ENCODE data around the gene NUDC. TPM values are rescaled to one million over a fixed set of nuclear protein-coding genes. Genes with fewer than 3 reads are reported as not detected.

Gene NUDC
- total and polyA plus RNA-seq, 2 of the 4 experiments (the other 2 are of a cell fraction), result 34.8 to 89.8 TPM

DNA sequence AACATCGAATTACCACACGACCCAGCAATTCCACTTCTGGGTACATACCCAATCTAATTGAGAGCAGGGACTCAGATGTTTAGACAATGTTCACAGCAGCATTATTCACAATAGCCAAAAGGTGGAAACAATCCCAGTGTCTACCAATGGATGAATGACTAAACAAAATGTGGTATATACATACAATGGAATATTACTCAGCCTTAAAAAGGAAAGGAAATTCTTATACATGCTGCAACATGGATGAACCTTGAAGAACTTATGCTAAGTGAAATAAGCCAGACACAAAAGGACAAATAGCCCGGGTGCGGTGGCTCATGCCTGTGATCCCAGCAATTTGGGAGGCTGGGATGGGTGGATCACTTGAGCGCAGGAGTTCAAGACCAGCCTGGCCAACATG lies 31.8 kb downstream of the NUDC start:
- no peak overlapping the region for H2AK9ac ChIP-seq (replicated peaks; ENCODE audit: low read depth, low read length, poor library complexity)
- TF ChIP-seq BHLHE40 (IDR thresholded peaks at IDR 0.05; ENCODE audit: low read depth, low read length) (no peak), FOS (IDR thresholded peaks at IDR 0.05; ENCODE audit: low read depth, low read length) (no peak), RCOR1 (IDR thresholded peaks at IDR 0.05; ENCODE audit: insufficient replicate concordance, low read length) (no peak), RFX5 (IDR thresholded peaks at IDR 0.05; ENCODE audit: low read depth, low read length) (no peak)
- TF ChIP-seq, protein P1, sequence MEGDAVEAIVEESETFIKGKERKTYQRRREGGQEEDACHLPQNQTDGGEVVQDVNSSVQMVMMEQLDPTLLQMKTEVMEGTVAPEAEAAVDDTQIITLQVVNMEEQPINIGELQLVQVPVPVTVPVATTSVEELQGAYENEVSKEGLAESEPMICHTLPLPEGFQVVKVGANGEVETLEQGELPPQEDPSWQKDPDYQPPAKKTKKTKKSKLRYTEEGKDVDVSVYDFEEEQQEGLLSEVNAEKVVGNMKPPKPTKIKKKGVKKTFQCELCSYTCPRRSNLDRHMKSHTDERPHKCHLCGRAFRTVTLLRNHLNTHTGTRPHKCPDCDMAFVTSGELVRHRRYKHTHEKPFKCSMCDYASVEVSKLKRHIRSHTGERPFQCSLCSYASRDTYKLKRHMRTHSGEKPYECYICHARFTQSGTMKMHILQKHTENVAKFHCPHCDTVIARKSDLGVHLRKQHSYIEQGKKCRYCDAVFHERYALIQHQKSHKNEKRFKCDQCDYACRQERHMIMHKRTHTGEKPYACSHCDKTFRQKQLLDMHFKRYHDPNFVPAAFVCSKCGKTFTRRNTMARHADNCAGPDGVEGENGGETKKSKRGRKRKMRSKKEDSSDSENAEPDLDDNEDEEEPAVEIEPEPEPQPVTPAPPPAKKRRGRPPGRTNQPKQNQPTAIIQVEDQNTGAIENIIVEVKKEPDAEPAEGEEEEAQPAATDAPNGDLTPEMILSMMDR (conservative IDR thresholded peaks at IDR 0.05; ENCODE audit: low read depth, low read length), result no peak
- no peak for DNase-seq
- H2AFZ ChIP-seq (replicated peaks; ENCODE audit: low read length, poor library complexity), result no peak overlapping the region
- H3K18ac ChIP-seq (ENCODE audit: low read depth, low read length), result no peak overlapping the region
- no peak overlapping the region for H4K8ac ChIP-seq (ENCODE audit: low read depth in 2 of 2, low read length in 2 of 2)
- in situ Hi-C loops (cut with MboI; ENCODE audit: low sequenced_read_pairs), result no loop called here
- dilution Hi-C loops (cut with HindIII; ENCODE audit: low sequenced_read_pairs, unreplicated experiment), result no loop called here
- no peak overlapping the region for H2AK5ac ChIP-seq (ENCODE audit: low read depth, low read length)
- H2BK20ac ChIP-seq (ENCODE audit: low read depth, low read length), result no peak overlapping the region
- CTCF ChIA-PET, result interaction anchor here (0.6 kb wide), 1 partner anchor 9 kb away, joined by 3 read pairs; no protein-coding TSS in a partner anchor
- H3K4me2 ChIP-seq (ENCODE audit: low read depth, low read length), result no peak overlapping the region
- H3K9me3 ChIP-seq (ENCODE audit: control insufficient read depth, insufficient read depth, low read length), result peaks cover 7% of the 10 kb centered on the region
- no peak overlapping the region for H4K91ac ChIP-seq (ENCODE audit: insufficient read depth, low read depth, low read length)
- H3K9me1 ChIP-seq (ENCODE audit: insufficient read depth, low read length), result 0 out of 2 replicates have a peak, but pooled peaks cover 4% of the 10 kb centered on the region
- H3K4me3 ChIP-seq (ENCODE audit: insufficient read depth, low read depth, low read length), result no peak overlapping the region
- no peak overlapping the region for H4K5ac ChIP-seq (ENCODE audit: low read depth, low read length)
- no peak for ATAC-seq (ENCODE audit: low read depth)
- no TSS peak for BruUV-seq (replicated peaks)
- H4K20me1 ChIP-seq (ENCODE audit: insufficient read depth, low read length), result no peaks in the 10 kb centered on the region; the same call in 1 of the 2 replicates
- H2BK15ac ChIP-seq (ENCODE audit: low read depth, low read length), result no peak overlapping the region
- H3K9ac ChIP-seq (ENCODE audit: low read depth, low read length), result no peak overlapping the region
- H2BK5ac ChIP-seq (ENCODE audit: low read depth, low read length, poor library complexity, severe bottlenecking), result no peak overlapping the region
- no peak overlapping the region for H3K56ac ChIP-seq (ENCODE audit: extremely low read depth, insufficient read depth, low read length)
- no peaks in the 10 kb centered on the region; a peak in 1 of 4 replicates for H3K79me1 ChIP-seq (ENCODE audit: low read depth in 1 of 2, low read length in 2 of 2)
- H3K36me3 ChIP-seq (ENCODE audit: control insufficient read depth, insufficient read depth, low read length), result no peaks in the 10 kb centered on the region
- H3K4ac ChIP-seq (ENCODE audit: low read depth, low read length), result no peak overlapping the region
- intact Hi-C loops (cut with micrococcal nuclease), result no loop called here
- no peak overlapping the region for H3K14ac ChIP-seq (replicated peaks; ENCODE audit: low read depth, low read length)
- H3K27me3 ChIP-seq (ENCODE audit: control insufficient read depth, insufficient read depth, low read length), result no peaks in the 10 kb centered on the region
- H2BK120ac ChIP-seq (ENCODE audit: low read depth, low read length), result no peak overlapping the region
- H3K4me1 ChIP-seq (ENCODE audit: control insufficient read depth, insufficient read depth, low read length), result no peaks in the 10 kb centered on the region
- no CpG with 5 or more reads among the region's 5 CpGs for WGBS, 2 experiments (ENCODE audit: extremely low coverage in 2 of 2, insufficient read length in 1 of 2)
- H3K23ac ChIP-seq (ENCODE audit: low read depth, low read length), result no peak overlapping the region
- H3K27ac ChIP-seq (ENCODE audit: insufficient read depth, low read length), result no peak overlapping the region
- POLR2A ChIA-PET (ENCODE audit: unreplicated experiment), result no interaction called here

Measured in IMR-90 (cell line).